ENCODE measurements around the gene MYPN.
A peak's percentile ranks its signal among the peaks of the same experiment; 100 is the strongest.
"Not testable (repeated sequence)": the region's sequence is repeated elsewhere in the genome, so short reads cannot be mapped to it uniquely, and the experiment has no call there.

The MYPN gene

DNA sequence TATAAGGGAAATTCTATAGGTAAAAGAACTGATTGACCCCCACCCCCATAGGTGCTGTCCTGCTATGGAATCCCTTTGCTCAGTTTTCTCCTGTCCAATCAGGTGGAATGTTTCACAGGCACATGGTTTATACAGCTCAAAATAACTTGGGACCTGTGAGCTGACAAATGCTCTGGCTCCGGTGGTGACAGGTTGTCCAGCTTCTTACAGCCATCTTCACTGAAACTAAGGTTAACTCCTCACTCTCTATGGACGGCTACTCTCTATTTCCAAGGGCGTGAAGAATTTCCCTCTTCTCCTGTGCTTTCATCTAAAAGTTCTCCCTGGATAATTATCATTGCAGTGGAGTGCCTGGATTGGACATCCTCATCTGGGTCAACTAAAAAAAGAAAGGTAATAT is at the start of gene MYPN:
Gene MYPN, plus strand, starts transcription at position 158 of the 400 bp plus-strand sequence. CDS start 11,951 bp downstream, outside the sequence.
- no peak for DNase-seq (ENCODE audit: low read depth in 1 of 2, low spot score in 1 of 2)

- DNase-seq (ENCODE audit: low read depth in 1 of 2, low spot score in 1 of 2), result no peak
These were observed 42.3 kb upstream of the MYPN start for GRCh38 chr10:68067029-68067428.

DNA sequence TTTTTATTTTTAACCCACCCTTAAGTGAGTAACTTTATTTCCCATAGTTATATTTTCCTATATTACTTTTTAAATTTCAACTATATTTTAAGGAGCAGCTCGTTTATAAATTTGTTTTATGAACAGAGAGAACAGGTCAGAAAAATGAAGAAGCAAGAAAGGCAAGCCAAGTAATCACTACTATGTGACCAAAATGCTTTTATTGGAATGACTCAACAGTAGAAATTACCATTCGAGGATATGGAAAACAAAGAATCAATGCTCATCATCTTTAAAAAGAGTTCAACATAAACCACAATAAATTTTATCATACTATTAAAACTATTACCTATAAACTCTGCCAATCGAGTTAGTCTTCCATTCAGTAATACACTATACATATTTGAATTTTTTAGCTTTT is 41.8 kb upstream of the MYPN start:
- DNase-seq (ENCODE audit: low read depth in 1 of 2, low spot score in 1 of 2), result no peak

- DNase-seq (ENCODE audit: low read depth in 1 of 2, low spot score in 1 of 2), result no peak
These were observed 35.7 kb upstream of the MYPN start for GRCh38 chr10:68073631-68074030.

DNA sequence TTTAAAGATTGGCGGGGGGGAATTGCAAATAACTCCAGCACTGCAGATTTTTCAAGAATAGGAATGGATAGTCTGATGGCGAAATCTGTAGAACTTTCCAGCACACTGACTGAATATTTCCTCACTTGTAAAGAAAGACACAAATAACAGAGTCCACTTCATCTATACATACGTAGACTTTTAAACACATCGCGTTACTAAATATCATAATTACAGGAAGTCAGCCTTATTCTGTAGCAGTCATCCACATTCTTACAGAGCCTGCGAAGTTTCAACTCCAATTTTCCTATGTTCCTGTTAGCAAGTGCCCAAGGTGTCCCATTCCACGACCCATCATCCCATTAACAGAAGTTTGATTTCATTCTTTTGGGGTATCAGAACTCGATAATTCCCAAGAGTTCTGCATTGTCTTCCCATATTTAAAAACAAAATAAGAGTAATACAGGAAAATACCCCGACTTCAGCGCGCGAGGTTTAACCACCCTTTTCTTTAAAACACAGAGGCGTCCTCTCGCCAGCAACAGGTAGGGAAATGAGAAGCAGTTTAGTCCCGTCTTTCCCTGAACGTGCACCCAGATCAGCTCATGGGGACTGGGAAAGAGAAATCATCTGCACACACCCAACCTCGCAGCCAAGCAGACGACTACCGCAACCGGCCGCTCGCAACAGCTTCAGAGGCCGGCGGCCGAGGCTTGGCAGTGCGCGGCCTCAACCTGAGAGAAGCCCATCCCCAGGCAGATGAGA is 35.1 kb upstream of the MYPN start:
- DNase-seq (ENCODE audit: low read depth in 1 of 2, low spot score in 1 of 2), result no peak

DNA sequence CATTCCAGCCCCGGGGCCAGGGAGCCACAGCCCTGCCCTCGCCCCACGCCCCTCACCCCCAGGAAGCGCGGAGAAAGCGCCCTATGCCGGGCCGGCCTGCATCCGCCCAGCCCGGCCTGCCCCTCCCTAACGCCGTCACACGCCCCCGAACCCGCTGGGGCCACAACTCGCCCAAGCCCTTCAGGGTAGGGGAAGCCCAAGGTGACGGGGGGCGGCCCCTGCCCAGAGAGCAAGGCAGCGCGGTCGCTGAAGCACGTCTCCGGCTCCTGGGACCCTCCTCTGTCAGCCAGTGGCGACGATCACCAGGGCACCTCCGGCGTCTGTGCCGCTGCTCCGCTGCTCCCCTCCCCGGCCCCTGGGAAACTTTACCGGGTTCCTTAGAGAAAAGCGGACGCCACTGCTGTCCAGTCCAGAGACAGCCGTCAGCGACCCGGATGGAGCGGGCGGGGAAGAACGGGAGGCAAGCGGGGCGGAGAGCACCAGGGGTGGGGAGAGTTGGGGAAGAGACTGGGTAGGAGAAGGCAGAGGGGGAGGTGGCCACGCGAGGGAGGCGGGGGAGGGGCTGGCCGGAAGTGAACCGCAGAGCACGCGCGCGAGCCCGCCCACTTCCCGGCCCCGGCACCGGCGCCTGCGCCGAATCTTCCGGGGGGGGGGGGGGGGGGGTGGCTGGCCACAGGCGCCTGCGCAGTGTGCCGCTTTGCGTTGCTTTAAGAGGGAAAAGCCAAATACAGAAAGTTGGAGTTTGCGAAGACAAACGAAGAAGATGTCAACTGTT is 34.3 kb upstream of the MYPN start, which contains the start of gene HERC4:
Gene HERC4, minus strand, starts transcription at position 509 of the 775 bp plus-strand sequence. CDS start 2,175 bp downstream, outside the sequence.
- peak; percentile 83 to 86 for DNase-seq (ENCODE audit: low read depth in 1 of 2, low spot score in 1 of 2)

DNA sequence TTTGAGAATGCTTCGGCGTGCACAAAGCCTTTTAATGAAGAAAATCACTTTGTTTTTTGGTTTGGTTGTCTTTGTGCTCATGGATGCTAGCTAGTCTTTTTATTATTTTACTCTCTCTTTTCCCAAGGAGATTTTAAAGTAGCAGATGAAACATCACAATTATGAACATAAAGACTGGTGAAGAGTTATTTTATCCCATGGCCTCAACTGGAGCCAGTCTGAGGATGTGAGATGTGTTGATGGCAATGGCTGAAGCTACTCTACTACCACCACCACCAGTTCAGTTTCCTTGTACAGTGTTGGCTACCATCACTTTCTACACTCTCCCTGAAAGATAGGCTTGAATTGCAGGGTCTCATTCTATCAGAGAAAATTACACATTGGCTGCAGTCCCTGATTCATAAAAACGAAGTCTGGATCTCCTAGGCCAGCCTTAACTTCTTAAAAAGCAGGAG is 33.7 kb upstream of the MYPN start:
- no peak for DNase-seq (ENCODE audit: low read depth in 1 of 2, low spot score in 1 of 2)

DNA sequence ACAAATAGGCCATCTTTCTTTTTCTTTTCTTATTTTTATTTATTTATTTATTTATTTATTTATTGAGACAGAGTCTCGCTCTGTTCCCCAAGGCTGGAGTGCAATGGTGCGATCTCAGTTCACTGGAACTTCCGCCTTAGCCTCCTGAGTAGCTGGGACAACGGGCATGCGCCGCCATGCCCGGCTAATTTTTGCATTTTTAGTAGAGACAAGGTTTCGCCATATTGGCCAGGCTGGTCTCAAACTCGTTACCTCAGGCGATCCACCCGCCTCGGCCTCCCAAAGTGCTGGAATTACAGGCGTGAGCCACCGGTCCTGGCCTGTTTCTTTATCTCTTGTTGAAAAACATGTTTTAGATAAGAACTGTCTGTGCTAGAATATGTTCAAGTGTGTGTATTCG is 33.2 kb upstream of the MYPN start:
- not testable (repeated sequence) for DNase-seq (ENCODE audit: low read depth in 1 of 2, low spot score in 1 of 2)

DNA sequence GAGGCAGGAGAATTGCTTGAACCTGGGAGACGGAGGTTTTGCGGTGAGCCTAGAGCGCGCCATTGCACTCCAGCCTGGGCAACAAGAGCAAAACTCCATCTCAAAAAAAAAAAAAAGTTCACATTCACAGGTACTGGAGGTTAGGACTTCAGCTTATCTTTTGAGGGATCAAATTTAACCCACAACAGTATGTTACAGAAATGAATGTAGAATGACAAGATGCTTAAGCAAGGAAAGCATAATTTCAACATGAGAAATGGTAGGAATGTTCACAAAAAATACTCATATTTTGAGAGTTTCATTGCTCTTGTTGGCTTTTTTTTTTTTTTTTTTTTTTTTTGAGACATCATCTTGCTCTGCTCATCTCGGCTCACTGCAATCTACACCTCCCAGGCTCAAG is 32.3 kb upstream of the MYPN start:
- DNase-seq (ENCODE audit: low read depth in 1 of 2, low spot score in 1 of 2), result no peak

- DNase-seq (ENCODE audit: low read depth in 1 of 2, low spot score in 1 of 2), result no peak
These were observed 29.9 kb upstream of the MYPN start for GRCh38 chr10:68079434-68079833.

DNA sequence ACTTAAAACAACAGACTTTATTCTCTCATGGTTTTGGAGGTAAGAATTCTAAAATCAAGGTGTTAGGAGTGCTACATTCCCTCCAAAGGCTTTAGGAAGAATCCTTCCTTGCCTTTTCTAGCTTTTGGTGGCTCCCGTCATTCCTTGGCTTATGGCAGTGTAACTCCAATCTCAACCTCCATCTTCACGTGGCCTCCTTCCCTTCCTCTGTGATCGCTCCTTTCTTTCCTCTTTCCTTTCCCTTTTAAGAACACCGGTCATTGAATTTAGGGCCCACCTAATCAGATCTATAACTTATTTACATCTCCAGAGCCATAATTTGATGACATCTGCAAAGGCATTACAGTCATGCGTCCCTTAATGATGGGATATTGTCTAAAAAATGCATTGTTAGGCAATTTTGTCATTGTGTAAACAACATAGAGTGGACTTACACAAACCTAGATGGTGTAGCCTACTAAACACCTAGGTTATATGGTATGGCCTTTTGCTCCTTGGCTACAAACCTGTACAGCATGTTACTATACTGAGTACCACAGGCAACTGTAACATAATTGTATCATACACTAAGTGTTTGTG is 28.3 kb upstream of the MYPN start:
- DNase-seq (ENCODE audit: low read depth in 1 of 2, low spot score in 1 of 2), result no peak

- no peak for DNase-seq (ENCODE audit: low read depth in 1 of 2, low spot score in 1 of 2)
These were observed 27.4 kb upstream of the MYPN start for GRCh38 chr10:68081916-68082315.

- no peak for DNase-seq (ENCODE audit: low read depth in 1 of 2, low spot score in 1 of 2)
These were observed 26.4 kb upstream of the MYPN start for GRCh38 chr10:68082872-68083271.

DNA sequence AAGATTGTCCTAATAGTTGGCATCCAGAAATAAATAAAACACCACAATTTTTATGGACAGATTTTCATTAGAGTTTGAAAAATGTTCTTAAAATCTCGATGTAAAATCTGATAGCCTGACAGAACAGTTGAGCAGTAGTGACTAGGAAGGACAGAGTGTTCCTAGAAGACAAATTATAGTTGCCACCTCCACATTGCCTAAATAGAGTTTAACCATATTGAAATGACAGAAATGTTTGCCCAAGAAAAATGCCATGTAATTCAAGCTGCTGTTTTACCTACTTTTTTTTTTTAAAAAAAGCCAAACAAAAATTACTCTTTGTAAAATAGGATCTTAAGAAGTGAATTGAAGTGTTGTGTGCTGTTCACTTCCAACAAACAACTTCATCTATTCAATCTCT is 25.3 kb upstream of the MYPN start:
- no peak for DNase-seq (ENCODE audit: low read depth in 1 of 2, low spot score in 1 of 2)

GRCh38 chr10:68084469-68084868 is 24.8 kb upstream of the MYPN start:
- no peak for DNase-seq (ENCODE audit: low read depth in 1 of 2, low spot score in 1 of 2)

GRCh38 chr10:68086011-68086410 is 23.3 kb upstream of the MYPN start:
- no peak for DNase-seq (ENCODE audit: low read depth in 1 of 2, low spot score in 1 of 2)

- DNase-seq (ENCODE audit: low read depth in 1 of 2, low spot score in 1 of 2), result no peak
These were observed 22.2 kb upstream of the MYPN start for GRCh38 chr10:68086910-68087684.

DNA sequence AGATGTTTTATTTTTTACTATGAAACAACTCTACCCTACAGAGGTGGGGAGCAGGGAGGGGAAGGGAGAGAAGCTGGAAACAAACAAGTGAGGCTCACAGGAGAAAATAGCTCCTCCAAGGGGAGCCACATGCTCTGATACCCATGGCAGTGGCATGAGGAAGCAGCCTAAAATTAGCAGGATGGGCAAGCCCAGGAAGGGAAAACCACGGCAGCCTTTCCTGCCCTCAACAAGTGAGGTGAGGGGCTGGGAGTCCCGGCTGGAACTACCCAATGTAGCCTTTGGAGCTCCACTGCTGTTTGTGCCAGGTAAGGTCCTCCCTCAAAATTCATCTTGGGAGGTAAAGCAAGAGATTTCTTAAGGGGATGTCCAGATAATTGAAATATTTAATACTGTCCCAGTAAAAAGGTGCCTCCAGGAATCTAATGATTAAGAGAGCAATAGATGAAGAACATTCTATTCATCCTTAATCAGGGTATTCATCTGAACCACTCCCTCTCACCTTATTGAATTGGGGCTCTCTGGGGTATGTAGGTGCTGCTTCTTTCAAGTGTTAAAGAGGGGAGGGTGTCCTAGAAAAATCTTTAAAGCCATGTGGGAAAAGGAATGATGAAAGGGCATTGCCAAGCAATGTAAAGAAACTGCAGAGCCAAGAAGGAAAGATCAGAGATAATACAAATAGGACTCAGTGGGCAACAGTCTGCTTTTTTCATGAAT is 21.4 kb upstream of the MYPN start:
- no peak for DNase-seq (ENCODE audit: low read depth in 1 of 2, low spot score in 1 of 2)

DNA sequence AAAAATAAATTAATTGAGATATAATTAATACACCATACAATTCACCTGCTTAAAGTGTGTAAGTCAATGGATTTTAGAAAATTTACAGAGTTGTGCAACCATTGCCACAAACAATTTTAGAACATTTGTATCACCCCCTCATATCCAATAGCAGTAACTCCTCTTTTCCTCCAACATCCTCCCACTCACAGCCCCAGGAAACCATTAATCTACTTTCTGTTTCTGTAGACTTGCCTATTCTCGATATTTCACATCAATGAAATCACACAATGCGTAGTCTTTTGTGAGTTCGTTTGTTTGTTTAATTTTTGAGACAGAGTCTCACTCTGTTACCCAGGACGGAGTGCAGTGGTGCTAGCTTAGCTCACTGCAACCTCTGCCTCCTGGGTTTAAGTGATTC is 20.5 kb upstream of the MYPN start:
- DNase-seq (ENCODE audit: low read depth in 1 of 2, low spot score in 1 of 2), result no peak

GRCh38 chr10:68090586-68090985 is 18.7 kb upstream of the MYPN start:
- DNase-seq (ENCODE audit: low read depth in 1 of 2, low spot score in 1 of 2), result no peak

DNA sequence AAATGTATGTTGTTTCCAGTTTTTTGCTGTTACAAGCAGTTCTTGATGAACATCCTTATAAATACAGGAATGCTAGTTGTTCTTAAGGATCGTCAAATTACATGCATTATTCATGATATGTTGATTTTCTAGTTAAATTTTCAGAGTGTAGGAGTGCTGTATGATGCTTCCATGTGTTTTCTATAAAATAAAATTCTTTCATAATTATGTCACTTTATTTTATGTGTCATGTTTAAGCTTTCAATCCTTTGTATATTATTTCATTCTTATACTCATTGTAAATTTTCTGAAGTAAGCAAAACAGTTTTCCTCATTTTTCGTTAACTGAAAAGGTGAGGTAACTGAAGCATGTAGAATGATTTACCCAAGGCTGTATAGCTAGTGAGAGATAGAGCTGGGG is 16.8 kb upstream of the MYPN start:
- DNase-seq (ENCODE audit: low read depth in 1 of 2, low spot score in 1 of 2), result no peak

Data from activated T-helper 1 cell treated with anti-CD3 and anti-CD28 coated beads, Interleukin-2, amount 50 U/mL, for 16 hours (primary cell).